ENCODE data around the gene INPP4B.
A peak's percentile ranks its signal among the peaks of the same experiment; 100 is the strongest.

The INPP4B gene

GRCh38 chr4:142850478-142850877 lies 4.4 kb upstream of the INPP4B start:
- H3K4me3 ChIP-seq (ENCODE audit: control insufficient read depth, low read depth, low read length): no peak overlapping the region
- TF ChIP-seq CTCF (IDR thresholded peaks at IDR 0.05; ENCODE audit: control insufficient read depth, insufficient read depth, low read depth, low read length, missing control alignments): peak; percentile 57
- no peak for DNase-seq (ENCODE audit: low read depth)

DNA sequence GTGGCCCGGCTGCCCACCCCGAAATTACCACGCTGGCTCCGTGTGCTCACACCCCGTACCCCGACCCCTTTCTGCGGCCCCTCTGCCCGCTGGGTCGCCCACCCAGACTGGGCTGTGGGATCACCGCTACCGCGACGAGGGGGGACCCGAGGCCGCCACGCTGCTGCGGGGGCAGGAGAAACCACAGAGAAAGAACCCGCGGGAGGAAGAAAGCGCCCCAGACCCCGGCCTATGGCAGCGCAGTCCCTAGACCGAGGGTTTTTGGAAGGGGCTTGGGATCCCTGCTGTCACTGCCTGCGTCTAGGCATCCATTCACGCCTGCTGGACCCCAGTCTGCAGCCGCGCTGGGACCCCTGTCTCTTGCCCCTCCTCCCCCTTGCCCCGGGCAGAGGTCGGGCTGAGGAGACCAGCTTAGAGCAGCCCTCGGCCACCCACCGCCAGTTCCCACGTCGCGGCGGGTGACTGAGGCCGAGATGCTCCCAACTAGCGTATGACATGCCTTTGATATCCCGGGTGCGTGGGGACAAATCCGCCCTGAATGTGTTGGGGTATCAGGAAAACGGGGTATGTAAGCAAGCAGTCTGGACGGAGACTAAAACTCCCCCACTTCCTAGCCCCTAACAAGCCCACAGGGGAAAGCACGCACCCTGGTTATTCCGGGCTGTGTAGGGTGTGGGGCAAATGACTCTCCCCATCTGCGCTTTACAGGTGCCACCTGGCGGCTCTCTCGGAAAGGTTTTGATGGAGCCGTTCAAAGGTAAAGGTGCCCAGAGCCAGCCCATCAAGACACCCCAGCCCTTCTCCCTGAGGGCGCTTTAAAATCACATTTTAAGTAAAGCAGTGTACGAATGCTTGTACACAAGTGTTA lies 862 bp upstream of the INPP4B start:
- peak; percentile 25 for TF ChIP-seq CTCF (IDR thresholded peaks at IDR 0.05; ENCODE audit: control insufficient read depth, insufficient read depth, low read depth, low read length, missing control alignments)
- no peak for DNase-seq (ENCODE audit: low read depth)
- peak overlapping the region; percentile 90 for H3K4me3 ChIP-seq (ENCODE audit: control insufficient read depth, low read depth, low read length)

GRCh38 chr4:142845293-142846107 lies 601 bp downstream of the INPP4B start:
- H3K4me3 ChIP-seq (ENCODE audit: control insufficient read depth, low read depth, low read length): peak overlapping the region; percentile 90
- no peak for DNase-seq (ENCODE audit: low read depth)
- TF ChIP-seq CTCF (IDR thresholded peaks at IDR 0.05; ENCODE audit: control insufficient read depth, insufficient read depth, low read depth, low read length, missing control alignments): no peak

DNA sequence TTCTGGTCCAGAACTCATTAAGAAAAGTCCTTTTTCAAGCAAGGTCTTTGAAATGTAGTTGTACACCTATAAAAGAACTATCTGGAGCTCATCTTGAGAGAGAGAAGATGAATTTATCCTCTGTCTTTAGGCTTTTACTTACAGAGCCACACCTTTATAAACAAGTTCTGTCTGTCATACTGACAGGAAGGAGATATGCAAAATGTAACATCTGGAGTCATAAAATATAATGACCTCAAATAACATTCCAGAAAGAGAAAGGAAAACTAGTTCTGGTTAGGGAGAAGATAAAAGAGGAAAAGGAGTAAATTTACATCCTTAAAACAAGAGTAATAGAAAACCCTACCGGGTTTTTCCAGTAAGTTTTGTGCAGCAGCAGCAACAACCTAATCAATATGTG lies 1.3 kb downstream of the INPP4B start:
- no peak for TF ChIP-seq CTCF (IDR thresholded peaks at IDR 0.05; ENCODE audit: control insufficient read depth, insufficient read depth, low read depth, low read length, missing control alignments)
- DNase-seq (ENCODE audit: low read depth): no peak
- peak overlapping the region; percentile 90 for H3K4me3 ChIP-seq (ENCODE audit: control insufficient read depth, low read depth, low read length)

DNA sequence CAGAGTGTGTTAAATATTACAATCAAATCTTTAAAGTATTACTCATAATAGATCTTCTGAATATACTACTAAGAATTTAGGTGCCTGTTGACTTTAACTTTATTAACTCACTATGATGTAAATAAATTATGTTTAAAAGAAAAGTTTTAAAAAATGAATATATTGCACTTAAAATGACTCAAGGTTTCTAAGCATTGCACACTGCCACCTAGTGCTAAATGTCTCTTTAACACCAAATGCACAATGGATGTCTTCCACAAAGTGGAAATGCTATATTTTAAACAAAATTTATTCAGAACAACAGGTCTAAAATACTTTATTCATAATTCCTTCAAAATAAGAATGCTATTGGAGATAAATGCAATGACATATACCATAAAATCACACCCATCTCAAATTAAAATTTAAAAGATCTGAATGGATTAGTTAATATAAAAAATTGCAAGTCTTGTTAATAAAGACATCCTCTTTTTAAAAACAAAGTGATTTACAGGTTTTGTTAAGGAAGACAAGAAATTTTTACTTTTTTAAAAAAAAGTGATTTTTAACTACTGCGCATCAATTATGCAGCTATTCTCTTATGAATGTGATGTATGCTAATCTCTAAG lies 5.5 kb downstream of the INPP4B start:
- DNase-seq (ENCODE audit: low read depth): no peak
- TF ChIP-seq CTCF (IDR thresholded peaks at IDR 0.05; ENCODE audit: control insufficient read depth, insufficient read depth, low read depth, low read length, missing control alignments): peak; percentile 66
- no peak overlapping the region for H3K4me3 ChIP-seq (ENCODE audit: control insufficient read depth, low read depth, low read length)

- TF ChIP-seq CTCF (IDR thresholded peaks at IDR 0.05; ENCODE audit: control insufficient read depth, insufficient read depth, low read depth, low read length, missing control alignments): no peak
- no peak overlapping the region for H3K4me3 ChIP-seq (ENCODE audit: control insufficient read depth, low read depth, low read length)
- DNase-seq (ENCODE audit: low read depth): no peak
Observed at GRCh38 chr4:142838778-142839177, 7.3 kb downstream of the INPP4B start.

Measured in AG09309 (cell line).